Colon (tissue), 2 donors: ENCODE data around the gene MAP2K7.

Source experiments
- FAIRE-seq: peaks from 2 replicates; lab custom pipeline; 2012; peaks lifted over from hg19 to GRCh38; lab: Jason Lieb, UNC
- donor health status: control.
- donor health status: control.

Gene MAP2K7

GRCh38 chr19:7867092-7867844 is 36.4 kb upstream of the MAP2K7 start:
- FAIRE-seq, result no peak

- FAIRE-seq, result no peak
Measured at GRCh38 chr19:7868326-7868670, 35.4 kb upstream of the MAP2K7 start.

GRCh38 chr19:7868671-7869452 is 34.8 kb upstream of the MAP2K7 start:
- FAIRE-seq, result no peak

- FAIRE-seq, result no peak
Measured at GRCh38 chr19:7869453-7869909, 34.2 kb upstream of the MAP2K7 start.

- FAIRE-seq, result no peak
Measured at GRCh38 chr19:7869910-7870511, 33.7 kb upstream of the MAP2K7 start.

GRCh38 chr19:7870571-7871436 is 32.9 kb upstream of the MAP2K7 start:
- FAIRE-seq, result no peak

GRCh38 chr19:7871437-7872305 is 32.0 kb upstream of the MAP2K7 start:
- no peak for FAIRE-seq

GRCh38 chr19:7872306-7873204 is 31.1 kb upstream of the MAP2K7 start:
- no peak for FAIRE-seq

- no peak for FAIRE-seq
Measured at GRCh38 chr19:7873304-7874075, 30.2 kb upstream of the MAP2K7 start.

GRCh38 chr19:7874076-7874896 is 29.4 kb upstream of the MAP2K7 start, which contains the start of gene PRR36:
Gene PRR36, minus strand, starts transcription at chr19:7874390. Its CDS starts 701 bp downstream, at chr19:7873689.
- no peak for FAIRE-seq

GRCh38 chr19:7874897-7875273 is 28.8 kb upstream of the MAP2K7 start:
- no peak for FAIRE-seq

GRCh38 chr19:7877249-7877836 is 26.3 kb upstream of the MAP2K7 start:
- FAIRE-seq, result no peak

- no peak for FAIRE-seq
Measured at GRCh38 chr19:7879111-7879807, 24.4 kb upstream of the MAP2K7 start.

GRCh38 chr19:7879836-7880235 is 23.8 kb upstream of the MAP2K7 start:
- no peak for FAIRE-seq

GRCh38 chr19:7881910-7882309 is 21.8 kb upstream of the MAP2K7 start:
- FAIRE-seq, result no peak

GRCh38 chr19:7883105-7883504 is 20.6 kb upstream of the MAP2K7 start:
- no peak for FAIRE-seq
